DMS153 (cell line): ENCODE results near the gene CDC5L.
"Not testable (repeated sequence)": the region's sequence is repeated elsewhere in the genome, so short reads cannot be mapped to it uniquely, and the experiment has no call there.

Source experiments
- DNase-seq: peaks from one replicate; lab custom pipeline; 2025; lab: John Stamatoyannopoulos, UW

CDC5L gene

DNA sequence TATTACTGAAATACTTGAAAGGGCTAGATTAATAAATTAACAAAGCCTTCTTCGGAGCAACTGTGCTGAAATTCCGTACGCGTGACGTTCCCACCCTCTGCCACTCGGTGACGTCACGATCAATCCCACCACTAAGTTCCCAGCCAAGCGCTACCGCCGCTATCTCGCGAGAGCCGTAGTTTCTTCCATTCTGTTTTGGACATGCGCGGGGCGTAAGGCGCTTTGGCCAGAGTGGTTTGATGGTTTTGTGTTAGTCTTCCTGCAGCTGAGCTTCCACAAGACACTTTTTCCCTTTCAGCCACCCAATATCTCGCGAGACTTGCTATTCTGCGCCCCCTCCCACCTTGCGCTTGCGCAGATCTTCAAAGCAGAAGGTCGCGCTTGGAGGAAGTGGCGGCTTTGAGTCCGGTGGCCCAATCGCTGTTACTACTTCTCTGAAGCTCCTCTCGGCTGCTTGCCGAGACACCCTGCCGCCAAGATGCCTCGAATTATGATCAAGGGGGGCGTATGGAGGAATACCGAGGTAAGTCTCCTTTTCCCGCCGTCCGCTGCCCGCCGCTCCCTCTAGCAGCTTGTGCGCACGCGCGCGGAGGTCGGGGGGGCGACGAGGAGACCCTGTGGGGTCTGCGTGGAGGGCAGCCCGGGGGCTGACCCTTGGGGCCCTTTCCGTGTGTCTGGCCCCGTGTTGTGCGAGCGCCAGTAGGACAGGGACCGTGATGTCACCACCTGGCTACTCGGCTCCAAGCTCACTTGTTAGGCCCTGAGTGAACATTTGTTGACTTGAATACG lies at the start of gene CDC5L:
Gene CDC5L, plus strand, starts transcription at position 361 of the 789 bp plus-strand sequence. Its CDS starts 118 bp downstream, at position 479.
- DNase-seq = peak; percentile 98

DNA sequence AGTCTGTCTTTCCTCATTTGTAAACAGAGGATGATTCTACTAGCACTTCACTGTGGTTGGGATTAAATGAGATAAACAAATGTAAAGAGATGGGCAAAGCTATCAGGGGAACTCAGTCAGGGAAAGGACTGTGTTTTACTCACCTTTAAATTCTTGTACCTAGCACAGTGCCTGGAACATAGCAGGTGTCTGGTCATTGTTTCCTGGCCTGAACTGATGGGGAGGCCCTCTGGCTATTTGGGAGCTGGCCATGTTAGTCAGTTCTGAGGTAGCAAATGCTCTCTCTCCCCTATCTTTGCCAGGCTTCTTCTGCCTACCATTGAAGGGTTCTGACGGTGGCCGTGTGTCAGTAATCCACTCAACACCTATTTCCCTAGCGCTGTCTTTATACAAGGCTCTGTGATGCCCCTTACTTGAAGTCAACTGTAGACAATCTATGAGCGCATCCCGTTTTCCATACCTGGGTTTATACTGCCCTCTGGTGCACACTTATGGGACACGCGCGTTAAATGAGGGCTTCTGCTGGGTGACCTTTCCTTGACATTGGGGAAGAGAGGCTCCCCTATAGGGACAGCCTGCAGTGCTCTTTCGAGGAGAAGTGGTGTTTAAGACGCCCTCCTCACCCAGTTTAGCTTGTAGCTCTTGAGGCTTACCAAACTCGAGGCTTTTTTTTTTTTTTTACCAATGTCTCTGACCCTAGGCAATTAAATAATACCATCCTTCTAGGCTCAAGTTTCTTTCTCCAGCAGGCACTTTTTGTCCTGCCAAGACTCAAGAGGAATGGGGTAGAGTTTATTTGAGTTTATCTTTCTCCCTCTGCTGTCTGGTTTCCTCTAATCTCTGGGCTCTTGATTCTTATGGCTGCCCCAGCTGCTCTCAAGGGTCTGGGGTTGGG lies 49.0 kb upstream of the CDC5L start:
- DNase-seq = peak; percentile 41

DNA sequence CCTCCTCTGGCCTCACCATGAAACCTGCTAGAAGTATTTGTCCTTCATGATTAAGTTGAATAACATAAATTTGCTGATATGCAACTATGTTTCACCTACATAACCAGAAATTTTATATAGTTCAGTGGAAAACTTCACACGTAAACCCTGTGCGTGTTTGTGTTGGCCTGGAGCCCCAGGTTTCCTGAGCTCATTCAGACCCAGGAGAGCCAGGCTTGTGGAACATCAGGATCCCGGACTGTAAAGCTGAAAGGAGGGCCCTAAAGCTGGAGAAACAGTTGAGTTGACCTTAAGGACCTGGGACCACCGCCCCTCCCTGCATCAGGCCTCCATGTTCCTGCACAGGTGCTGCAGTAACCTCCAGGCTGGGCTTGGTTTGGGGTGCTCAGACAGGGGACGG lies 48.2 kb upstream of the CDC5L start:
- no peak for DNase-seq

GRCh38 chr6:44339763-44340625 lies 47.5 kb upstream of the CDC5L start:
- DNase-seq = no peak

- DNase-seq = no peak
Measured at GRCh38 chr6:44341095-44341890, 46.2 kb upstream of the CDC5L start.

DNA sequence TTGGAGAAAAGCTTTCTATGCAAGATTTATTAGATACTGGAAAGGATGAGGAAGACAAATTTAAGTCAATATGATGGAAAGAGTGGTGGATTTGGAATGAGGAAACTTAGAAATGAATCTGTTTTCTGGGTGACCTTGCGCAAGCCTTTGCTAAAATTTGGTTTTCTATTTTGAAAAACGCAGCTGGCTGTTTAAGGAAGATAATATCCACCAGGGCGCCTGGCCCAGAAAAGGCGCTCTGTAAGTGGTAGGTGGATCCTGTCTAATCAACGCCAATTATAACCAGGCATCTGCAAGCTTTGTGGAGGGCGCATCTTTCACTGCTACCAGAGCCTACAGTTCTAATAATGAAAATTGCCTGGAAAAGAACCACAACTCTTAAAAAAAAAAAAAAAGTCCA lies 45.5 kb upstream of the CDC5L start:
- no peak for DNase-seq

- no peak for DNase-seq
Measured at GRCh38 chr6:44342489-44342888, 45.0 kb upstream of the CDC5L start, which contains the start of gene SPATS1. SPATS1 (plus strand) TSS chr6:44342650; CDS start chr6:44343096, 446 bp downstream.

DNA sequence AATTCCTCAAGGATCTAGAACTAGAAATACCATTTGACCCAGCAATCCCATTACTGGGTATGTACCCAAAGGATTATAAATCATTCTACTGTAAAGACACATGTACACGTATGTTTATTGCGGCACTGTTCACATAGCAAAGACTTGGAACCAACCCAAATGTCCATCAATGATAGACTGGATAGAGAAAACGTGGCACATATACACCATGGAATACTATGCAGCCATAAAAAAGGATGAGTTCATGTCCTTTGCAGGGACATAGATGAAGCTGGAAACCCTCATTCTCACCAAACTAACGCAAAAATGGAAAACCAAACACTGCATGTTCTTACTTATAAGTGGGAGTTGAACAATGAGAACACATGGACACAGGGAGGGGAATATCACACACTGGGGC lies 40.7 kb upstream of the CDC5L start:
- DNase-seq = not testable (repeated sequence)

GRCh38 chr6:44349904-44350649 lies 37.4 kb upstream of the CDC5L start:
- no peak for DNase-seq

GRCh38 chr6:44350650-44350994 lies 36.9 kb upstream of the CDC5L start:
- DNase-seq = not testable (repeated sequence)

- DNase-seq = no peak
Measured at GRCh38 chr6:44352259-44352658, 35.2 kb upstream of the CDC5L start.

- DNase-seq = no peak
Measured at GRCh38 chr6:44353336-44353735, 34.2 kb upstream of the CDC5L start.

DNA sequence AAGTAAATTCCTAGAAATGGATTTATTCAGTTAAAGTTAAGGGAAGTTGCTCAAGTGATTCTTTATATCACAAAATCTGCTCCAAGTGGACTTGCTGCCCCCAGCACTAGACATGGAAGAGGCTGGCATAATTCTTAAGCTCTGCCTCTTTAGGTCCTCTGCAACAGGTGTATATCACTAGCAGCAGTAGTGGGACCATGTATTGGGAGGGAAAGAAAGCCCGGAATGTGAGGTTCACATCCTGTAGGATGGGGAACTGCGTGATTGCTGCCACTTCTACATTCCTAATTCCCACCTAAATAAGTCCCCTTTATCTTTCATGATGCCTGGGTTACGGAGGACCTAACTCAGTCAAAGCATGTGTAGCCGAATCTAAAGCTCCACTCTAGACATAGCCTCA lies 31.9 kb upstream of the CDC5L start:
- DNase-seq = no peak

DNA sequence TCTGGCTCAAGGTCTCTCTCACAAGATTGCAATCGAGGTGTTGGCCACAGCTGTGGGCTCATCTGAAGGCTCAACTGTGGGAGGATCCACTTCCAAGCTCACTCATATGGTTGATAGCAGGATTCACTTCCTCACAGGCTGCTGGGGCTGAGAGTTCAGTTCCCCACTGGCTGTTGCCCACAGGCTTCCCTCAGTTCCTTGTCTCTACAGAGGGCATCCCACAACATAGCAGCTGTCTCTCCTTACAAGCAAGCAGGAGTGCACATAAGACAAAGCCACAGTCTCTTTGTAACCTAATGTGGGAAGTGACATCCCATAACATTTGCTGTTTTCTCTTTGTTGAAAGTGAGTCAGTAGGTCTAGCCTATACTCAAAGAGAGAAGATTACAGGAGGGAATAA lies 31.0 kb upstream of the CDC5L start:
- DNase-seq = no peak

GRCh38 chr6:44359973-44360372 lies 27.5 kb upstream of the CDC5L start:
- DNase-seq = no peak

- DNase-seq = no peak
Measured at GRCh38 chr6:44361947-44362346, 25.6 kb upstream of the CDC5L start.

GRCh38 chr6:44363377-44363926 lies 24.1 kb upstream of the CDC5L start:
- DNase-seq = no peak

GRCh38 chr6:44366781-44367180 lies 20.7 kb upstream of the CDC5L start:
- DNase-seq = no peak

DNA sequence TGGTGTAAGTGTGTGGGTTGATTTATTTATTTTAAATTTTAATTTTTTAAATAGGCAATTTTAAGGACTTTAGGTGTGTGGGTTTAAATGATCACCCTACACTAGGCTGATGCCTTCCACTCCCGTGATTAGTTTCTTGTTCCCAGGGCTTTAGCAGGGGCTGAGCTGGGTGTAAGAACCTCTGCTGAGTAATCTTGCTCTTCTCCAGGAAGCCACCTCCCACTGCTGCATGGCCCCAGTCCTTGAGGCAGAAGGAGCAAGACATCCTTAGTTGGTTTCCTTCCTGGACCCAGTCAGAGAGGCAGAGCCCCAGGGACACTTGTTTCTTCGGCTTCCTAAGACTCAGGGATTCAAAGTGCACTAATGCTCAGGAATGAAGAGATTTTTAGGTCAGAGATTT lies 19.8 kb upstream of the CDC5L start:
- DNase-seq = no peak

GRCh38 chr6:44373051-44373450 lies 14.5 kb upstream of the CDC5L start:
- DNase-seq = no peak
